GM21737 (cell line): ENCODE data around the gene ZNF750.

Experiments
- ATAC-seq: cut with Tn5 transposase; IDR thresholded peaks from one replicate; pipeline ENCODE4 v1.9.1; 2021; ENCODE audit warnings: mild to moderate bottlenecking, moderate library complexity; ENCODE audit not compliant: unreplicated experiment

The ZNF750 gene

DNA sequence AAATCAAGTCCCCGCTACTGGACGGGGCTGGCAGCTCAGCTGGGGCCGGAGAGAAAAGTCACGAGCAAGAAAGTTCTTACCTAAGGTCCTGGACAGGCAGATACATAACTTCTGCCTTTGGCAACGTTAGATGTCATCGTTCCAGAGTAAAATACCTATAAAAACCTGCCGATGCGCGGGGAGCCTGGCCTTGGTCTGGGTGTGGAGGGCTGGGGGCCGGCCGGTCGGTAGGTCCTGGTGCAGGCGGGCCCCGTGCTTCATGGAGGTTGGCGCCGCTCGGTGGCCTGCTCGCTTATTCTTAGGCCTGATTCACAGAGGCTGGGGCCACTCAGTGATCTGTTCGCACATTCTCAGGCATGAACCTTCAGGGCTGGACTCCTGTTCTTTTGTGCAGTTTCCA lies 33.7 kb upstream of the ZNF750 start:
- no peak for ATAC-seq

DNA sequence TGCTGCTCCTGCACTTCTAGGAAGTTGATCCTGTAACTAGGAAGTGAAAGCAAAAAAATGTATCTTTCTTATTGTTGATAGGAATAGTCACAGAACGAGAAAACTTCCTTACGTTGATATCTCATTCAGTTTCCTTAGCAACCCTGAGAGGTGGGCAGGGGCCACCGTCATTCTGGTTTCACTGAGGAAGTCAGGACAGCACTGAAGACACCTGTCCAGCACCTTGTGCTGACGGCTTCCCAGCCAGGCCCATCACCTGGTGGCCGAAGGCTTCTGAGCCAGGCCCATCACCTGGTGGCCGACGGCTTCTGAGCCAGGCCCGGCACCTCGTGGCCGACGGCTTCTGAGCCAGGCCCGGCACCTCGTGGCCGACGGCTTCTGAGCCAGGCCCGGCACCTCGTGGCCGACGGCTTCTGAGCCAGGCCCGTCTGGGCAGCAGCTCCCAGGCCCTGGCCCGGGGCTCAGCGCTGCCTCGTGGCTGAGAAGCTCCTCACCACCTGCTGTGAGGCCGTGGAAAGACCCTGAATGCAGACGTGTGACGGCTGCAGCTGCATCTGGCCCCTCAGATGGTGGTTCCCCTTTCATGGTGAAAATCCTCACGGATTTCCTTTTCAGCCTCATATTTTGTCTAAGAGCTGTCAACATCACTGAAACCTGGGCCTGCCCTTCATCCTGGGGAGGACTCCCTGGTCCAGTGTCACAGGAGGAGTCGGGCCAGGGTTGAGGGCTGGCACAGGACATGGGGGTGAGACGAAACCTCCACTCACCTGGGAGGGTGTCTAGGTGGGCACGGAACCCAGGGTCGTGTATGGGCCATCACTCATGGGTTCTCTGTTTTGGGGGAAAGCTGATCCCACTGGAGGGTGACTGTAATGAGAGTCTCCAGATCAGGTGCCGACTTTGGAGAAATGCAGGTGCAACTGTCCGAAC lies 33.0 kb upstream of the ZNF750 start:
- no peak for ATAC-seq

DNA sequence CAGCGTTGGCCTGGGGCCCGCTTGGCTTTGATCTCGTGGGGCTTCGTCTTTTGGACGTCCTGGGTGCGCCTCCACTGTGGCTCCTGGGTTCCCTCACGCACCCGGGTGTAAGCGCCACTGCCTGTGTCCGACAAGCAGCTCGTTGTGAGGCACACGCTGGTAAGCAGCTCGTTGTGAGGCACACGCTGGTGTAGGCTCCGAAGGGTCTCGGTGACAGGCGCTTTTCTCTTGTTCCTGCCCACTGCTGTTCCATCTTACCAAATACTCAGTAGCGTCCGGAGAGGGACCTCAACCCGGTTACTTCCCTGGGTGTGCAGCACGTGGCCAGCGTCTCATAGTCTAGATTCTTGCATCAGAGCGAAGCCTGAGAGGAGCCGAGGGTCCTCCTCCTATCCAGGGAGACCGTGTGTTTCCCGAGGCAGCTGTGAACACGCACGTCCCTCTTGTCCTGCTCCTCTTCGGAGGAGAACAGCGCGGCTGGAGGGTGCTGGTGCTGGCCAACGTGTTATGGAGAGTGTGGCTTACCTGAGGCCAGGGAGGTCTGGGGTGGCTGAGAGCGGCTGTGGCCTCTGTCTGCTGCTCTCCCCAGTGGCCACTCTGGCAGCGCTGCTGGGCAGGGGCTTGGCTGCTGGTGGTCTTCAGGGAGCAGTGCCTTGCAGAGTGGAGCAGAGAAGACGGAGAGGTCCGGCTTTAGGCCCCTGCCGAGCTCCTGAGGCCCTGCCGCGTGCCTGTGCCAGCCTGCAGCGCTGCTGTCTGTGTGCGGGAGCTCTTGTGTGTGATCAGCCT lies 32.1 kb upstream of the ZNF750 start:
- ATAC-seq, result no peak

DNA sequence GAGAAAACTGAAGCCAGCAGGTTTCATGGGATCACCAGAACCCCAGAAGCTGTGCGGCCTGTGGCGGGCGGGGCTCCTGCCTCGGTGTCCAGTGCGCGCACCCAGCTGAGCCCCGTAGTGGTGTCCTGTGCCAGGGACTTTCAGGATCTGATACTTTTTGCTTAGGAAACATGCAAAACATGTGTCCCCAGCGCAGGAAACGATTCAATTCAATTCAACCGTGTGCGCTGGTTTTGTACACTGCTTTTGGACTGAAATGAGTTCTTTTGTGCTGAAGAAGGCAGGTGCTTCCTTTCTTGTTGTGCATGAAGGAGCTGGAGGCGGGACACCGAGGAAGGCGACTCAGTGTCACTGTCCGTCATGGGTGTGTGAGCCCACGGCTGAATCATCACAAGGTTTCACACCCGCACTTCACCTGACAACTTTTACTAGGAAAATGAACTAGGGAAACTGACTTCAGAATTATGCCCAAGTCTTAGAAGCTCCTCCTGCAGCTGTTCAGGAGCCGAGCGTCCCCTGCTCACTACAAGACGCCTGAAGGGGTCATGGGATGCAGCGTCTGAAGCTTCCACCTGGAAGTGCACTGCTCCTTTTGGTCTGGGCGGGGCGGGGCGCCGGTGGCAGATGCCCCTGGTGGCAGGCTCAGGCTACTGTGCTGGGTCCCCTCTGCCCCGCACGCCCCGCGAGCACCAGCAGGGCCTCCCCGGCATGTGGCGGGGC lies 31.4 kb upstream of the ZNF750 start:
- peak; percentile 52 for ATAC-seq

DNA sequence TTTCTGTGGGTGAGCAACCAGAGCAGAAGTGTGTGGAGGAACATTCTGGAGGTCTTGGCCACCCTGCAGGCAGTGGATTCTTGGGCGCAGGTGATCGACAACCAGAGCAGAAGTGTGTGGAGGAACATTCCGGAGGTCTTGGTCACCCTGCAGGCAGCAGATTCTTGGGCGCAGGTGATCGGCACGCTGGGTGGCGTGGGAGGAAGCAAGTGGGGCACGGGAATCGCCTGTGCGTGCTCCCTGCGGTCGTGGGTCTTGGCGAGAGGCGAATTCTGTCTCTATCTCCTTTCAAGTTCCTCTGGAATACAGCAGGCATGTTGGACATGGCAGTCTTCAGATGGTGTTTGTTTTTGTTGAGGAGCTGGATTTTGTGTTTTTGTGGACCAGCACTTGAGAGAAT lies 30.7 kb upstream of the ZNF750 start:
- ATAC-seq, result no peak

DNA sequence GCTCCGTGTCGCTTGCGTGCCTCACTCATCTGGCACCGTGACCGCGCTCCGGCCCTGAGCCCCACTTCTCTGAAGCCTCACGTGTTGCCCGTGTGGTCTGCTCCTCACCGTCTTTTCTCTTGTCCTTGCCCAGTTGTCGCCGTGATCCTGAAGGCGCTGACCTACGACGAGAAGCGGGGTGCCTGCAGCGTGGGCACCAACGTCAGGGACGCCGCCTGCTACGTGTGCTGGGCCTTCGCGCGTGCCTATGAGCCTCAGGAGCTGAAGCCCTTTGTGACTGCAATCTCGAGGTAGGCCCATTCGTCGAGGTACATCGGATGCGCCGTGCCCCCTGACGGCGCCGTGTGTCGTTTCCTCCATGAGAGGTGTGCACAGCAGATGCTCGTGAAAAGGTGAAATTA lies 30.3 kb upstream of the ZNF750 start:
- no peak for ATAC-seq

DNA sequence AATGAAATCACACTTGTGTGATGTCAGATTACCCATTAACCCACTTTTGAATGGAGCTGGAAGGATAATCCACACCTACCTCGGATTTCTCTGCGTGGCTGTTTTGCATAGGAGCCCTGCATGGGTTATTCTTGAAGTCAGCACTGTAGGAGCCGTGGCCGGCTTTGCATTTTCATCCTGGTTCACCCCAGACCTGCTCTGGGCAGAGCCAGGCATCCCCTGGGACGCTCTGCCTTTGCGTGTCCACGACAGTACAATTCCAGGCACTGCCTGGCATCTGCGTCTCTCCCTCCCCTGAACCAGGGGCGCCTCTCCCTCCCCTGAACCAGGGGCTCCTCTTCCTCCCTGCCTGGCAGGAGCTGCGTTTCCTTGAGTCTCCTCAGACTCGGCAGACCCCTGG lies 29.7 kb upstream of the ZNF750 start:
- no peak for ATAC-seq

DNA sequence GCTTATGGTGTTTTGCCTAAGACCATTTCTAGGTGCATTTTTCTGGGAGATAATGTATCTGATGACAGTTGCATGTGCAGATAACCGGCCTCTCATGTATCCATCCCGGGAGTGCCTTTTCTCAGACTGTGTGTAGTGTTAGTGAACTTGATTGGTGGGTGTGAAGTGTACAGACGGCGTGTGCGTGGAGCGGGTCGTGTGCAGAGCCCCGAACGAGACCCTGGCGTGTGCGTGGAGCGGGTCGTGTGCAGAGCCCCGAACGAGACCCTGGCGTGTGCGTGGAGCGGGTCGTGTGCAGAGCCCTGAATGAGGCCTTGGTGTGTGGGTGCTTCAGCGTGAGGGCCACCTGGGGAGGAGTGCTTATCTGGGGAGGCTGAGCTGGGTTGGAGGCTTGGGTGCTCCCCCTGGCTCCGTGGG lies 28.9 kb upstream of the ZNF750 start:
- ATAC-seq, result no peak

DNA sequence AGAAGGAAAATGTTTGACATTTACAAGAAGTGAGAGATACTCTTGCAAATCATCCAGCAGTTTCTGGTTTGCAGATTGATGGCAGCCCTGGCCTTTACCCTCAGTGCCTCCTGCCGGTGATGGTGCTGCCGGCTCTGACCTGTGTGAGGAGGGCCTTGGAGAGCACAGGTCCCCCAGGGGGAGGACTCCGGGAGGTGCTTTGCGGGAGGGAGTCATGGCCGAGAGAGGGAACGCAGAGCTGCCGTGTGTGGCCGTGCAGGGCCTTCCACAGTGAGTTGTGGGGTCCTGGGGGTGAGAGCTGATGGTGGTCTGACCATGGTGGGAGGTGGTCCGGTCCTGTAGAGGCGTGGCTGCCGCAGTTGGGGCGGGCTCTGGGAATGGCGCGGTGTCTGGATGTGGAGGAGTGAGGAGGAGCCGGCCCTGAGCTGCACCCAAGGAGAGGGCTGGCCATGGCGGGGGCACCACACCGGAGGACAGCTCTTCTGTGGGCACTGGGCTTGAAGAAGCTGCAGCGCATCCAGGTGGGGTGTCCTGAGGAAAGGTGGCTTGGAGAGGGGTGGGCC lies 28.0 kb upstream of the ZNF750 start:
- ATAC-seq, result no peak

DNA sequence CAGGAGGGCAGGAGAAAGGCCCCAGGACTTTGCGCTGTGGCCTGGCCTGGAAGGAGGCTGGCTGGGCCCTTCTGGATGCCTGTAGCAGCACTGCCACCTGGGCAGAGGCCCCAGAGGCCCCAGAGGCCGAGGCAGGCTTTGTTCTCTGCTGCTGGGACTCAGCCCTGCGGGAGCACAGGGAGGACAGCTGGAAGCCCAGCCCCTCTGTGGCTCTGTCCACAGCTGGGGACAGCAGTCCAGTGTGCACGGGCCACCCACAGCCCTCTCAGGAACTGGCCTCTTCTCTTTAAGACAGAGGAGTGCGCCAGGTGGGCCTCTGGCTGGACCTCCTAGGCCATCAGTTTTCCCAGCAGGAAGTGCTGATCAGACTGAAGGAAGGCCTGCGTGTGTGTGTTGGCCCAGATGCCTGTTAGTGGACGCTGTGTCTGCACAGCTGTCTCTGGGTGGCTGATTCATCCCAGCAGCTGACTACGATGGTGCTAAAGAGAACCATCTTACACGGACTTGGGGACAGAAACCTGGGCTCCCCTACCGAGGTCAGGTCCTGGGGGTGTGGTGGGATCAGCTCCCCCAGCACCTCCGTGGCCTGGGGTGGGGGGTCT lies 26.9 kb upstream of the ZNF750 start:
- ATAC-seq, result no peak

DNA sequence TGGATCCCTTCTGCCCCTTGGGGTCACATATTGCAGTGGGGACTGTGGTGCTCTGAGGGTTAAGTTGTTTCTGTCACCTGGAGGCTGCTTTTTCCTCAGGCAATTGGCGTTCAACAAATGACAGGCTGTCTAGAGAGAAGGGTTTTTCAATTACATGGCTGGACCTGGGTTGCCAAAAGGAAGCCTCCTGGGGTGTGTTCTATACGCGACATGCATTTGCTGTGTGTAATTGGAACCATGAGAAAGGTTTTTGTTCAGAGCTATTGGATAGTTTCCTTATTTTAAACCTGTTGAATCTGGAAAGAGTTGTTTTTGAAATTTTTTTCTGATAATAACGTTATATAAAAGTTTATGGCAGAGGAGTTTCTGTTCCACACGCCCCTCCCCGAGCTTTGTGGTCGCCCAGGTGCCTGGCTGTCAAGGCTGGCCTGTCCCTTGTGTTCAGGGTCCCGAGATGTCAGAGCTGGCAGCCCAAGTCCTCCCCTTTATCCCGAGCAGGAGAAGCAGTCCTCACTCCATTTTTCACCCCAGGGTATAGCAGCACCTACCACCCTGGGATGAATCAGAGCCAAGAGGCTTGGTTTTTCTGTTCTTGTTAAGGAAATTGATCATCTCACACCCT lies 26.1 kb upstream of the ZNF750 start:
- ATAC-seq, result no peak

DNA sequence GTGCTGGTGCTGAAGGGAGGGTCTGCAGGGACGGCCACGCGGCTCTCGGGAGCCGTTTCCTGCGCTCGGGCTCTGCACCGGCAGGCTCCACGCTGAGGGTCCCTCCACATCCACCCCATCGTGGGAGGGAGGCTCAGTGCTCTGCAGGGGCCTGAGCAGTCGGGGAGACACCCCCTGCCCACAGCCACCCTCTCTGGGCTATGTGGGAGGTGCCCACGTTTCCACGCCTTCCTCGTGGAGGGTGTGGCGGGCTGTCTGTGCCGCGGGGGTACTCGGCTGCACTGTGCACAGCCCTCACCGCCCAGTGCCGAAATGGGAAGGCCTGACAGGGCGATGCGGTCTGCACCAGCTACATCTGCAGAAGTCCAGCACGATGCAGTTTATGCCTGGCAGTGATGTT lies 25.5 kb upstream of the ZNF750 start:
- ATAC-seq, result no peak

DNA sequence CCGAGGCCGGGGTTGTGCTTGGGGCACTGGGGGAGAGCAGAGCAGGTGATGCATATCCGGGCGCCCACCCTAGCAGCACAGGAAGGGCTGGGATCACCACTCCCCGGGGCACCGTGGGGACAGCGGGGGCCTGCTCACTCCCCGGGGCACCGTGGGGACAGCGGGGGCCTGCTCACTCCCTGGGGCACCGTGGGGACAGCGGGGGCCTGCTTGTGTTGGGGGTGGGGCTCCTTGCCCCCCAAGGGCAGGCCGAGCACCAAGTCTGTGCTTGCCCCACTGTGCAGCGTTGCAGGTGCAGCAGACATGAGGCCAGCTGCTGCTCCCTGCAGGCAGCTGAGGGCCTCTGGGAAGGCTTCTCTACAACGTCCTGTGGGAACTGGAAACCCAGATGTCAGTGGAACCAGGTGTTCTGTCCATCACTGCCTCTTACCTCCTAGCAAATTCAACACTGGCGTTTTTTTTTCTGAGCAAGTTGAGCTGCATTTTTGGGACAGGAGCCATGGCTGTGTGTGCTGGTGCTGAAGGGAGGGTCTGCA lies 25.0 kb upstream of the ZNF750 start:
- ATAC-seq, result no peak

DNA sequence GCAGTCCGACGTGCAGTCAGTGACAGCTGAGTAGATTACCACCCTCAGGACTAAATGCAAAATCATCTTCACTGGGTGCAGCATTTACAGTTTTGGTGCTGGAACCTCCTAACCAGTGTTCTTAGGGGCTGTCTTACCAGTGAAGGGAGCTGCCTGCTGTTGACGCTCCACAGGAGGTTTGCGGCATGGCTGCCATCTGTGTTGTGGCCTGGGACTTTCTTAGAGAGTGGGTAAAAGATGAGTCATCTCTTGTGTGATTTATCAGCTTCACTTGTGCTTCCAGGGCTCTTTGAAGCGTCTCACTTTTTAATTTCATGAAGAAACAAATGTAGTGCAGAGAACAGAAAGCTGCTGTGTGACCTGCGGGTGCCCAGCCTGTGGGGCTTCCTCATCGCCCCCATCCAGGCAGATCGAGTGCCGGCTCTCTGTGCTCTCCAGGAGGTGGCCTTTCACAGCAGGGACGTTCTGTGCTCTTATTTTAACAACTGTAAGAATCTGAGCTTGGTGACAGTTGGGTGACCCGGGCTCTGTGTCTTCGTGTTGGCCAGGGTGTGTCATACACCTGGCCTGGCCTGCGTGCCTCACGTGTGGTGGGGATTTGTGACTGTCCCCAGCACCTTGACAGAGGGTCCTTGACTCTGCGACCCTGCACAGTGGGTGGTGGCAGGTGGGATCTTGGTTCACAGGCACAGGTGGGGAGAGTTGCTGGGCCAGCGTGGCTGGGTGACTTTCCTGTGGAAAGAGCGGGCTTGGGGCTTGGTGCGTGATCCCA lies 24.3 kb upstream of the ZNF750 start:
- ATAC-seq, result peak; percentile 71

DNA sequence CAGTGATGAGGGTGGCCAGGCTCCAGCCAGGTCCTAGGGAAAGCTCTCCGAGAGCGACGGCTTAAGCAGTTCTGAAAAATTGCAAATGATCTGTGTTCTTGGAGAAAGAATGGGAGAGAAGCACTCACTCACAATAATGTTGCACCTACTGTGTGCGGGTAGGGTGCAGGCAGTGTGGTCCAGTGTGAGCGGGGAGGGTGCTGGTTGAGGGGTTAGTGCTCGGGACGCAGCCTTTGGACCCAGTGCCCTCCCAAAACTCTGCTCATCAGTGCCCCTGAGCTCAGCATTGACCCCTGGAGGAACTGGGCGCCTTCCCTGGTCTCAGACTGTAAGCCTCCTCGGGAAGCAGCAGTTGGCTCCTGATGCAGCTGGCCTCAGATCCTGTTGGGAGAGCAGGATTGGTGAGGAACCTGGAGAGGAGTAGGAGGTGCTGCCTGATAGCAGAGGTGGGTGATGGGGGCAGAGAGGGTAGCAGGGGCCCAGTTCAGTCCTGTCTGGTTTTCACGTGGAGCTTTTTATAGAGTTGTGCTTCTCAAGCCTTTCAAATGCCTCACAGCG lies 23.6 kb upstream of the ZNF750 start:
- ATAC-seq, result no peak

DNA sequence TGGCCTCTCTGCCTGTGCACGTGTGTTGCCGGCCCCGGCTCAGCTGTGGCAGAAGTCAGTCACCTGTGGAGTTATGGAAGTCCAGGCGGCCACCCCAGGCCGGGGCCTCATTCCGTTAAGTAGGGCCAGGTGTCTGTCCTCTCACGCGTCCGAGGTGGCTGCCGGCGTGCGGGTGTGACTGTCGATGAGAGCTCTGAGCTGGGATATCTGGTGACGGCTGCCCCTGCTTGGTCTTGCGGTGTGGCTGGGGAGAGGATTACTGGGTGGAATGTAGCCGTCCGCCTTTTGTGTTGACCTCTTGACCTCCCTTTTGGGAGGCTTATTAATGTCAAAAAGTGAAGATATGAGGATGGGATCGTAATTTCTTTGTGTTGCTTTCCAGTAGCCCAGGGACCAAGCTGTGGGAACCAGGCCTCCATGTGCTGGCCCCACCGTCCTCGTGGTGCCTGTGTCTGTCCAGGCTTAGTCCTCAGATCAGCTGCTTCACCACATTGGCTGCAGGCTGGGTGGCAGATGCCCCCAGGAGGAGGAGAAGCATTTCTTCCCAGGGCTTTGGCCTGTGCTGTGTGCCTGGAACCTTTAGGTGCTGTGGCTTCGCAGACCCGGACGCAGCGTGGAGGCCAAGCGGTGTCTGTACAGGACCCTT lies 23.0 kb upstream of the ZNF750 start:
- no peak for ATAC-seq

DNA sequence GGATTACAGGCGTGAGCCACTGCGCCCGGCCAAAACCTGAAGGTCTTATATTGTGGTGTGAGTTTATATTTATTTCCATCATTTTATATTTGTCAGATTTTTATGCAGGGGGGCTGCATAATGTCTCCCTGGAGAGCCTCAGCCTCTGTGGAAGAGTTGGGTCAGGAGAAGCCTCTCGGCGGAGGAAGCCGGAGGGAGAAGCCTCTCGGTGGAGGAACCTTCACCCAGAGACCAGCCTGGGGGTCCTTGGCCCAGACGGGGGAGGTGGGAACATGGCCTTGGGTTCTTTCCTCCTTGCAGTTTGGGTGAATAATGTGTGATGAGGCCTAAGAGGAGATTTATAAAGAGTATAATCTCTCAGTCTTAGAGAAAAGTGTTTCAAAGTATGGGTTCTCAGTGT lies 22.4 kb upstream of the ZNF750 start:
- no peak for ATAC-seq

DNA sequence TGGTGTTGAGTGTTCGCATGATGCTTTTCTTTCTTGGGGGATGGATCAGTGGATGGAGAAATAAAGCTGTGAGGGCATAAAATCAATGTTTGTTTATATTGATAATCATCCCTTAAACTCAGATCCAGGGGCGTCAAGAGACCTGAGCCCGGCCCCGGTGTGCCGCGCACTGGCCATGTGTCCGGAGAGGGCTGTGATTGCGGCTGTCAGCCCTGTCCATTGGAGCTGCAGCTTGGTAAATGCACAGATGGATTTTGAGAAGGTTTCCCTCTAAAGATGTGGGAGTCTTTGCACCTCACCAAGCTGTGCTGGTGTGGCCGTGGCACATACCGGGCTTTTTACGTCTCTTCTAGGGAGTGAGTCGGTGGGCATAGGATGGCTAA lies 21.6 kb upstream of the ZNF750 start:
- no peak for ATAC-seq
